Measurements from ENCODE around the gene BBX. TPM values are rescaled to one million over a fixed set of nuclear protein-coding genes. Genes with fewer than 3 reads are reported as not detected.

BBX gene
- total RNA-seq, 8 experiments from 2014 or later: 19.4 to 80.6 (median 46.5) TPM

- H3K27ac ChIP-seq: no peak overlapping the region
- no peak overlapping the region for H3K4me3 ChIP-seq
- peaks cover 5 to 6% of the 10 kb centered on the region in 2 donors for H3K4me1 ChIP-seq (replicated peaks in 1 of 2)
- ATAC-seq (replicated peaks in 6 of 8): no peak
- in situ Hi-C loops (cut with MboI; ENCODE audit: low pct_unique_long_range_greater_than_20kb in 2 of 9, low sequenced_read_pairs in 9 of 9, unreplicated experiment in 9 of 9): no loop called here
- 49 to 100% (median 82%) methylated on average over 1 to 4 of the region's 4 CpGs; no CpG with 5 or more reads in 1 of the 10 experiments for WGBS, 10 experiments
Measured at GRCh38 chr3:107841831-107842230, 319.1 kb downstream of the BBX start.

GRCh38 chr3:107842940-107843339 lies 320.2 kb downstream of the BBX start:
- in situ Hi-C loops (cut with MboI; ENCODE audit: low pct_unique_long_range_greater_than_20kb in 2 of 9, low sequenced_read_pairs in 9 of 9, unreplicated experiment in 9 of 9): no loop called here
- WGBS, 10 experiments: 72 to 95% (median 91%) methylated on average over 3 to 8 of the region's 8 CpGs; no CpG with 5 or more reads in 2 of the 10 experiments
- Histone ChIP-seq H3K4me3 (no peak overlapping the region), H3K27ac (no peak overlapping the region), H3K4me1 (replicated peaks in 1 of 2) (peaks cover 0 to 4% of the 10 kb centered on the region in 2 donors)
- no peak for ATAC-seq (replicated peaks in 6 of 8)

- 0 to 88% (median 72%) methylated on average over 3 to 11 of the region's 11 CpGs for WGBS, 10 experiments
- Histone ChIP-seq H3K4me3 (no peak overlapping the region), H3K27ac (no peak overlapping the region), H3K4me1 (replicated peaks in 1 of 2) (peaks cover 0 to 4% of the 10 kb centered on the region in 2 donors)
- ATAC-seq (replicated peaks in 6 of 8): peak in 4 of 8 experiments; percentile 27 to 80 (median 62)
- in situ Hi-C loops (cut with MboI; ENCODE audit: low pct_unique_long_range_greater_than_20kb in 2 of 9, low sequenced_read_pairs in 9 of 9, unreplicated experiment in 9 of 9): no loop called here
Measured at GRCh38 chr3:107845380-107846278, 322.9 kb downstream of the BBX start.

- peak in 5 of 8 experiments; percentile 45 to 95 (median 86) for ATAC-seq (replicated peaks in 6 of 8)
- in situ Hi-C loops (cut with MboI; ENCODE audit: low pct_unique_long_range_greater_than_20kb in 2 of 9, low sequenced_read_pairs in 9 of 9, unreplicated experiment in 9 of 9): no loop called here
- 17 to 100% (median 52%) methylated on average over 2 to 7 of the region's 10 CpGs; no CpG with 5 or more reads in 1 of the 10 experiments for WGBS, 10 experiments
- H3K27ac ChIP-seq: no peak overlapping the region
- no peak overlapping the region for H3K4me3 ChIP-seq
- H3K4me1 ChIP-seq (replicated peaks in 1 of 2): peaks cover 0 to 4% of the 10 kb centered on the region in 2 donors
Measured at GRCh38 chr3:107846279-107846852, 323.6 kb downstream of the BBX start.

GRCh38 chr3:107847791-107848190 lies 325.0 kb downstream of the BBX start:
- H3K4me1 ChIP-seq (replicated peaks in 1 of 2): peaks cover 0 to 4% of the 10 kb centered on the region in 2 donors
- 0 to 94% (median 83%) methylated on average over 1 to 8 of the region's 8 CpGs; no CpG with 5 or more reads in 1 of the 10 experiments for WGBS, 10 experiments
- no peak overlapping the region for H3K4me3 ChIP-seq
- H3K27ac ChIP-seq: no peak overlapping the region
- ATAC-seq (replicated peaks in 6 of 8): no peak
- in situ Hi-C loops (cut with MboI; ENCODE audit: low pct_unique_long_range_greater_than_20kb in 2 of 9, low sequenced_read_pairs in 9 of 9, unreplicated experiment in 9 of 9): no loop called here

GRCh38 chr3:107848351-107848915 lies 325.7 kb downstream of the BBX start:
- WGBS, 10 experiments: 39 to 100% (median 76%) methylated on average over 1 to 4 of the region's 5 CpGs; no CpG with 5 or more reads in 2 of the 10 experiments
- in situ Hi-C loops (cut with MboI; ENCODE audit: low pct_unique_long_range_greater_than_20kb in 2 of 9, low sequenced_read_pairs in 9 of 9, unreplicated experiment in 9 of 9): no loop called here
- Histone ChIP-seq H3K4me3 (no peak overlapping the region), H3K27ac (no peak overlapping the region), H3K4me1 (replicated peaks in 1 of 2) (peaks cover 0 to 4% of the 10 kb centered on the region in 2 donors)
- no peak for ATAC-seq (replicated peaks in 6 of 8)

- in situ Hi-C loops (cut with MboI; ENCODE audit: low pct_unique_long_range_greater_than_20kb in 2 of 9, low sequenced_read_pairs in 9 of 9, unreplicated experiment in 9 of 9): no loop called here
- WGBS, 10 experiments: 50 to 100% (median 92%) methylated on average over 1 to 2 of the region's 2 CpGs; no CpG with 5 or more reads in 2 of the 10 experiments
Measured at GRCh38 chr3:107850681-107851080, 327.9 kb downstream of the BBX start.

GRCh38 chr3:107853821-107854220 lies 331.1 kb downstream of the BBX start:
- Histone ChIP-seq H3K27ac (no peak overlapping the region), H3K4me1 (replicated peaks in 1 of 2) (no peaks in the 10 kb centered on the region), H3K4me3 (no peak overlapping the region)
- ATAC-seq (replicated peaks in 6 of 8): peak in 2 of 8 experiments; percentile 52 to 75
- in situ Hi-C loops (cut with MboI; ENCODE audit: low pct_unique_long_range_greater_than_20kb in 2 of 9, low sequenced_read_pairs in 9 of 9, unreplicated experiment in 9 of 9): no loop called here

More at GRCh38 chr3:107850681-107851080, 327.9 kb downstream of the BBX start:
- H3K4me1 ChIP-seq (replicated peaks in 1 of 2): peaks cover 0 to 4% of the 10 kb centered on the region in 2 donors
- no peak for ATAC-seq (replicated peaks in 6 of 8)
- no peak overlapping the region for H3K4me3 ChIP-seq
- H3K27ac ChIP-seq: no peak overlapping the region

GRCh38 chr3:107854733-107855132 lies 332.0 kb downstream of the BBX start:
- Histone ChIP-seq H3K27ac (no peak overlapping the region), H3K4me1 (replicated peaks in 1 of 2) (no peaks in the 10 kb centered on the region), H3K4me3 (no peak overlapping the region)
- in situ Hi-C loops (cut with MboI; ENCODE audit: low pct_unique_long_range_greater_than_20kb in 2 of 9, low sequenced_read_pairs in 9 of 9, unreplicated experiment in 9 of 9): no loop called here
- ATAC-seq (replicated peaks in 6 of 8): no peak
- 50 to 100% (median 85%) methylated on average over 1 to 6 of the region's 6 CpGs for WGBS, 10 experiments

GRCh38 chr3:107855710-107856109 lies 332.9 kb downstream of the BBX start:
- ATAC-seq (replicated peaks in 6 of 8): peak in 4 of 8 experiments; percentile 35 to 97 (median 63)
- H3K27ac ChIP-seq: no peak overlapping the region
- no peak overlapping the region for H3K4me3 ChIP-seq
- in situ Hi-C loops (cut with MboI; ENCODE audit: low pct_unique_long_range_greater_than_20kb in 2 of 9, low sequenced_read_pairs in 9 of 9, unreplicated experiment in 9 of 9): no loop called here
- 50 to 100% (median 84%) methylated on average over 1 to 4 of the region's 5 CpGs for WGBS, 10 experiments
- H3K4me1 ChIP-seq (replicated peaks in 1 of 2): no peaks in the 10 kb centered on the region

GRCh38 chr3:107857854-107858253 lies 335.1 kb downstream of the BBX start:
- Histone ChIP-seq H3K4me3 (no peak overlapping the region), H3K4me1 (replicated peaks in 1 of 2) (no peaks in the 10 kb centered on the region), H3K27ac (no peak overlapping the region)
- in situ Hi-C loops (cut with MboI; ENCODE audit: low pct_unique_long_range_greater_than_20kb in 2 of 9, low sequenced_read_pairs in 9 of 9, unreplicated experiment in 9 of 9): no loop called here
- 40 to 100% (median 73%) methylated on average over 1 to 5 of the region's 5 CpGs; no CpG with 5 or more reads in 1 of the 10 experiments for WGBS, 10 experiments
- ATAC-seq (replicated peaks in 6 of 8): no peak

- in situ Hi-C loops (cut with MboI; ENCODE audit: low pct_unique_long_range_greater_than_20kb in 2 of 9, low sequenced_read_pairs in 9 of 9, unreplicated experiment in 9 of 9): no loop called here
- H3K27ac ChIP-seq: no peak overlapping the region
- no peaks in the 10 kb centered on the region for H3K4me1 ChIP-seq (replicated peaks in 1 of 2)
- 40 to 100% (median 92%) methylated on average over 1 to 2 of the region's 2 CpGs; no CpG with 5 or more reads in 2 of the 10 experiments for WGBS, 10 experiments
- ATAC-seq (replicated peaks in 6 of 8): no peak
- H3K4me3 ChIP-seq: no peak overlapping the region
Measured at GRCh38 chr3:107858876-107859275, 336.1 kb downstream of the BBX start.
